IPS-18a (cell line): Measurements from ENCODE around the gene ASPSCR1.
"Not testable (repeated sequence)": the region's sequence is repeated elsewhere in the genome, so short reads cannot be mapped to it uniquely, and the experiment has no call there.

ENCODE experiments used
- H3K27ac ChIP-seq: one replicate; pipeline ENCODE4 v1.5.1; 2013; ENCODE audit warnings: low read length
- H3K27me3 ChIP-seq: one replicate; pipeline ENCODE4 v1.6.1; 2013; ENCODE audit warnings: mild to moderate bottlenecking, low read length; ENCODE audit not compliant: control insufficient read depth, insufficient read depth
- H3K36me3 ChIP-seq: one replicate; pipeline ENCODE4 v1.6.1; 2013; ENCODE audit warnings: low read depth, low read length; ENCODE audit not compliant: control insufficient read depth
- H3K4me1 ChIP-seq: one replicate; pipeline ENCODE4 v1.6.1; 2013; ENCODE audit warnings: low read depth, low read length; ENCODE audit not compliant: control insufficient read depth
- H3K4me3 ChIP-seq: one replicate; pipeline ENCODE4 v1.5.1; 2013; ENCODE audit warnings: low read length
- H3K9ac ChIP-seq: one replicate; pipeline ENCODE4 v1.6.1; 2013; ENCODE audit warnings: mild to moderate bottlenecking, low read length, moderate library complexity
- H3K9me3 ChIP-seq: one replicate; pipeline ENCODE4 v1.6.1; 2013; ENCODE audit warnings: low read depth, low read length; ENCODE audit not compliant: control insufficient read depth

ASPSCR1 gene

DNA sequence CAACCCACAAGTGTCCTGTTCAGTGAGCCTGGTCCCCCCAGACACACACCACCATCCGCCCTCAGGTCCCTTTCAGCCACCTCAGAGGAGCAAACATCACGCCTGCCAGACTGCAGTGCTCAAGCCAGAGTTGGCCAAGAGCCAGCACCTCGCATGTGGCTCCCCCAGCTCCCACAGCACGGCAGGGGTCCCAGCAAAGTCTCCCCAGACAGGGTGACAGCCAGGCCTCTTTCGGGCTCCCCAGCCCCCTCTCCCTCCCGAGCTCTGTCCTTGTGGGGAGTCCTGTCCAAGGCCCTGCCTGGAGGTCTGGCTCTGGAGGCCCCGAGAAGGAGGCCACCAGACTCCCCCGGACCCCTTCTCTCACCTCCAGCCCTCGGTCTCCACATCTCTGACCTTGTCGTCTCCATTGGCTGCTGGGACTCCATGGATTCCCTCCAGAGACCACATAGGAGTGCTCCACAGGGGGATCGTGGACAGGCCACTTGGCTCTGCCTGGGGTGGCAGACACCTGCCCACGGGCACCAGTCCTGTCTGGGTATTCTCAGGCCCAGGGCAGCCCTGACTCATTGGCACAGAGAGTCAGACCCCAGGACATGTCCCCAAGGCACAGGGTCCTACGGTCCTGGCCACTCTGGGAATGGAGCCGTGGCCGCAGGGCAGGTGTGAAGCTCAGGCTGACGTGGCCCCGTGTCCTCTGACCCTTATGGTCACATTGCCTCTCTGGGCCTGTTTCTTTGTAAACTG lies 28.6 kb upstream of the ASPSCR1 start:
- no peaks in the 10 kb centered on the region for H3K4me1 ChIP-seq
- no peak overlapping the region for H3K27ac ChIP-seq
- H3K9me3 ChIP-seq: no peaks in the 10 kb centered on the region
- no peaks in the 10 kb centered on the region for H3K36me3 ChIP-seq
- H3K9ac ChIP-seq: no peak overlapping the region
- no peak overlapping the region for H3K4me3 ChIP-seq
- peaks cover 5% of the 10 kb centered on the region for H3K27me3 ChIP-seq

- H3K4me1 ChIP-seq: no peaks in the 10 kb centered on the region
- no peak overlapping the region for H3K4me3 ChIP-seq
- H3K9me3 ChIP-seq: no peaks in the 10 kb centered on the region
- no peaks in the 10 kb centered on the region for H3K27me3 ChIP-seq
- H3K27ac ChIP-seq: no peak overlapping the region
- no peak overlapping the region for H3K9ac ChIP-seq
- H3K36me3 ChIP-seq: no peaks in the 10 kb centered on the region
These were observed 26.9 kb upstream of the ASPSCR1 start for GRCh38 chr17:81950501-81950900.

- no peak overlapping the region for H3K4me3 ChIP-seq
- H3K36me3 ChIP-seq: no peaks in the 10 kb centered on the region
- H3K4me1 ChIP-seq: no peaks in the 10 kb centered on the region
- H3K27me3 ChIP-seq: peaks cover 9% of the 10 kb centered on the region
- H3K9me3 ChIP-seq: no peaks in the 10 kb centered on the region
- H3K9ac ChIP-seq: no peak overlapping the region
- H3K27ac ChIP-seq: no peak overlapping the region
These were observed 25.4 kb upstream of the ASPSCR1 start for GRCh38 chr17:81951785-81952684.

DNA sequence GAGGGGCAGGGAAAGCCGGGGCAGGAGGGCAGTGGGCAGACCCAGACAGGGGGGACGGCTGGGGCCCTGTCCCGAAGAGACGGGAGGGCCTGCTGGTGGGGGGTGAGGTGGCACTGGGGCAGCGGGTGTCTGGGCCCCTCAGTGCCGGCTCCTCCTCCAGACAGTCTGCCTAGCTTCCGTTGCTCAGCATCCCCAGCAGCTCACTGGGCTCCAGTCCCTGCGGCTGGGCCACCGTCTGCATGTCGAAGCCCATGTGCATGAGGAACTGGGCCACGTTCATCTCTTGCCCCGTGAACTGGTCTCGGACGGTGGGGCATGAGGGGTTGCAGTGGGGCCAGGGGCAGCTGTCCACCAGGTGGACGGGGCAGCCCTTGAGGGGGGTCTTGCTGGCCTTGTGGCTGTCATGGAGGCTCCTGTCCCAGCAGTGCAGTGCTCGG lies 24.6 kb upstream of the ASPSCR1 start:
- no peak overlapping the region for H3K27ac ChIP-seq
- no peaks in the 10 kb centered on the region for H3K4me1 ChIP-seq
- H3K9ac ChIP-seq: no peak overlapping the region
- no peaks in the 10 kb centered on the region for H3K9me3 ChIP-seq
- peaks cover 17% of the 10 kb centered on the region for H3K27me3 ChIP-seq
- no peak overlapping the region for H3K4me3 ChIP-seq
- H3K36me3 ChIP-seq: no peaks in the 10 kb centered on the region

GRCh38 chr17:81953443-81953842 lies 24.0 kb upstream of the ASPSCR1 start:
- not testable (repeated sequence) for H3K9me3 ChIP-seq, H3K4me1 ChIP-seq, H3K9ac ChIP-seq

GRCh38 chr17:81954131-81955057 lies 23.0 kb upstream of the ASPSCR1 start:
- no peaks in the 10 kb centered on the region for H3K9me3 ChIP-seq
- peaks cover 33% of the 10 kb centered on the region for H3K27me3 ChIP-seq
- H3K27ac ChIP-seq: no peak overlapping the region
- H3K4me1 ChIP-seq: no peaks in the 10 kb centered on the region
- no peak overlapping the region for H3K9ac ChIP-seq
- no peak overlapping the region for H3K4me3 ChIP-seq
- no peaks in the 10 kb centered on the region for H3K36me3 ChIP-seq

More at GRCh38 chr17:81953443-81953842, 24.0 kb upstream of the ASPSCR1 start:
- not testable (repeated sequence) for H3K27ac ChIP-seq, H3K4me3 ChIP-seq, H3K36me3 ChIP-seq
- H3K27me3 ChIP-seq: peaks cover 23% of the 10 kb centered on the region

DNA sequence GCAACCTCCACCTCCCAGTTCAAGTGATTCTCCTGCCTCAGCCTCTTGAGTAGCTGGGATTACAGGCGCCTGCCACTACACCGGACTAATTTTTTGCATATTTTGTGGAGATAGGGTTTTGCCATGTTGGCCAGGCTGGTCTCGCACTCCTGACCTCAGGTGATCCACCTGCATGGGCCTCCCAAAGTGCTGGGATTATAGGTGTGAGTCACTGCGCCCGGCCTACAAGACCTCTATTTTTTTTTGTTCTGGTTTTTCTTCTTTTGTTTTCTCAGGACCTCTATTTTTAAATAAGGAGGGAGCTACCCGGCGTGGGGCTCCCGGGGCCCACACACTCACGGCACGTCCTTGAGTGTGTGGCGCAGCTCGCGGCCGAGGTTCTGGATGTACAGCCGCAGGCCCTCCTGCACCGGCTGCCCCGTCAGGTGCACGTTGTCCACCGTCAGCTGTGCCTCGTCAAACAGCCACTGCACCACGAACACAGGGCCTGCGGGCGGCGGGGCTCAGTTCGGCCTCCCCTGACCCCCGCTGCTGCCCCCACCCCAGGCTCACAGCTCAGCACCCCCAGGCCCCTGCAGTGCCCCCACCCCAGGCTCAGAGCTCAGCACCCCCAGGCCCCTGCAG lies 22.3 kb upstream of the ASPSCR1 start:
- Histone ChIP-seq H3K27ac (no peak overlapping the region), H3K4me3 (no peak overlapping the region), H3K4me1 (no peaks in the 10 kb centered on the region), H3K36me3 (no peaks in the 10 kb centered on the region), H3K9me3 (no peaks in the 10 kb centered on the region), H3K27me3 (peaks cover 40% of the 10 kb centered on the region), H3K9ac (no peak overlapping the region)

DNA sequence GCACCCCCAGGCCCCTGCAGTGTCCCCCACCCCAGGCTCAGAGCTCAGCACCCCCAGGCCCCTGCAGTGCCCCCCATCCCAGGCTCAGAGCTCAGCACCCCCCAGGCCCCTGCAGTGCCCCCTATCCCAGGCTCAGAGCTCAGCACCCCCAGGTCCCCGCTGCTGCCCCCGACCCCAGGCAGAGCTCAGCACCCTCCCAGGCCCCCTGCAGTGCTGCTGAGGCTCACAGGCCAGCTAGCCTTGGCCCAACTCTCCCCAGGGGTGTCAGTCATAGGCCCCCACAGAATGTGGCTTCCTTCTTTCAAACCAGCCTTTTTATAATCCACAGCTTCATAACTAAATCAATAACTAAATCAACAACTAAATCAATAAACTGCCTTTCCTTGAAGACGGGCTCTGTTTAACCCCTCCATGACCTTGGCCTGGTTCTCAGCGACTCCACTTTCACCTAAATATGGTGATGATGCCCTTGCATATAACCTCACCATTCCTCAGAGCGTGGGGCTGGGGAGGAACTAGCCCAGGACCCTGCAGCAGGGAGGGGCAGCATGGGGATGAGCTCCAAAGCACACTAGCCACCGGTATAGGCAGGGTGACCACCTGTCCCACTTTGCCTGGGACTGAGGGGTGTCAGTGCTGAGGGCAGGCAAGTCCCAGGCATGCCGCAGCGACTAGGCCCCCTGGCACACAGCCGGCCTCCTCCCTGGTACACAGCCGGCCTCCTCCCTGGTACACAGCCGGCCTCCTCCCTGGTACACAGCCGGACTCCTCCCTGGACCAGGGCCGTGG lies 21.5 kb upstream of the ASPSCR1 start:
- Histone ChIP-seq H3K9me3 (no peaks in the 10 kb centered on the region), H3K36me3 (no peaks in the 10 kb centered on the region), H3K4me1 (no peaks in the 10 kb centered on the region), H3K27ac (no peak overlapping the region), H3K4me3 (no peak overlapping the region), H3K27me3 (peaks cover 47% of the 10 kb centered on the region), H3K9ac (no peak overlapping the region)

GRCh38 chr17:81956607-81957589 lies 20.5 kb upstream of the ASPSCR1 start:
- no peak overlapping the region for H3K4me3 ChIP-seq
- H3K27ac ChIP-seq: no peak overlapping the region
- H3K27me3 ChIP-seq: peaks cover 55% of the 10 kb centered on the region
- no peaks in the 10 kb centered on the region for H3K4me1 ChIP-seq
- no peaks in the 10 kb centered on the region for H3K9me3 ChIP-seq
- H3K36me3 ChIP-seq: no peaks in the 10 kb centered on the region
- no peak overlapping the region for H3K9ac ChIP-seq
